Fibroblast of mammary gland (primary cell): ENCODE measurements around the gene SYNDIG1.

ENCODE experiments used
- DNase-seq: peaks from one replicate; pipeline ENCODE4 v3.0.0-alpha.2; 2010; ENCODE audit warnings: low read depth
- H3K4me3 ChIP-seq: 2 replicates; pipeline ENCODE4 v1.5.1; 2011; ENCODE audit warnings: low read depth, mild to moderate bottlenecking, low read length, moderate library complexity; ENCODE audit not compliant: control insufficient read depth
- CTCF ChIP-seq: conservative IDR thresholded peaks from 2 replicates; pipeline ENCODE4 v1.5.1; 2011; ENCODE audit warnings: low read depth, low read length, inconsistent platforms; ENCODE audit not compliant: control insufficient read depth, insufficient read depth

The SYNDIG1 gene

GRCh38 chr20:24469894-24470745, 691 bp downstream of the SYNDIG1 start:
- H3K4me3 ChIP-seq: no peak overlapping the region

GRCh38 chr20:24470746-24471582, 1.5 kb downstream of the SYNDIG1 start:
- DNase-seq: no peak
- TF ChIP-seq CTCF: no peak
- no peak overlapping the region for H3K4me3 ChIP-seq

More at GRCh38 chr20:24469894-24470745, 691 bp downstream of the SYNDIG1 start:
- no peak for DNase-seq
- TF ChIP-seq CTCF: no peak

- TF ChIP-seq CTCF: no peak
- no peak overlapping the region for H3K4me3 ChIP-seq
- no peak for DNase-seq
Measured at GRCh38 chr20:24472426-24472825, 3.0 kb downstream of the SYNDIG1 start.

GRCh38 chr20:24473435-24474223, 4.2 kb downstream of the SYNDIG1 start:
- no peak for DNase-seq
- no peak overlapping the region for H3K4me3 ChIP-seq
- no peak for TF ChIP-seq CTCF

GRCh38 chr20:24477831-24478547, 8.6 kb downstream of the SYNDIG1 start:
- no peak overlapping the region for H3K4me3 ChIP-seq
- TF ChIP-seq CTCF: no peak
- no peak for DNase-seq

- H3K4me3 ChIP-seq: no peak overlapping the region
- no peak for TF ChIP-seq CTCF
- no peak for DNase-seq
Measured at GRCh38 chr20:24478584-24478983, 9.2 kb downstream of the SYNDIG1 start.
